HepG2 (cell line): ENCODE results near the gene TRMT2A. TPM values are rescaled to one million over a fixed set of nuclear protein-coding genes. Genes with fewer than 3 reads are reported as not detected.
A peak's percentile ranks its signal among the peaks of the same experiment; 100 is the strongest.

ENCODE experiments used
- CTCF ChIP-seq: sonication (generic); formaldehyde crosslinking; IDR thresholded peaks from 2 replicates; pipeline ENCODE4 v1.5.0; 2020; ENCODE audit warnings: mild to moderate bottlenecking, missing genetic modification reagents, moderate library complexity
- EP300 ChIP-seq, 3 experiments: sonication (generic) in 1 of 3; formaldehyde crosslinking in 1 of 3; IDR thresholded peaks; 2 replicates each; pipeline versions ENCODE4 v1.5.1 to v1.6.1; 2011 to 2020; ENCODE audit warnings: low read depth in 2 of 3, low read length in 2 of 3, borderline replicate concordance in 1 of 3, improper control_type of control experiment in 1 of 3, mild to moderate bottlenecking in 1 of 3, missing genetic modification reagents in 1 of 3, moderate library complexity in 1 of 3
- EZH2 ChIP-seq: conservative IDR thresholded peaks from 2 replicates; pipeline ENCODE4 v1.6.1; 2012; ENCODE audit warnings: mild to moderate bottlenecking, low read depth, low read length, moderate library complexity
- HDAC1 ChIP-seq: sonication (generic); formaldehyde crosslinking; IDR thresholded peaks from 2 replicates; pipeline ENCODE4 v1.5.1; 2020; ENCODE audit warnings: mild to moderate bottlenecking, missing genetic modification reagents
- HNF4A ChIP-seq: sonication (generic); formaldehyde crosslinking; IDR thresholded peaks from 2 replicates; pipeline ENCODE4 v1.4.0; 2020; ENCODE audit warnings: missing genetic modification reagents
- ISL2 ChIP-seq: sonication (generic); formaldehyde crosslinking; IDR thresholded peaks from 2 replicates; pipeline ENCODE4 v1.5.0; 2020; ENCODE audit warnings: missing genetic modification reagents
- KLF6 ChIP-seq: IDR thresholded peaks from 2 replicates; pipeline ENCODE4 v1.8.0; 2016; ENCODE audit warnings: missing biosample characterization, missing genetic modification reagents
- NCOA2 ChIP-seq: sonication (generic); formaldehyde crosslinking; IDR thresholded peaks from 2 replicates; pipeline ENCODE4 v1.8.0; 2022; ENCODE audit warnings: inconsistent platforms
- NFIC ChIP-seq: IDR thresholded peaks from 2 replicates; pipeline ENCODE4 v1.6.1; 2012; ENCODE audit warnings: mild to moderate bottlenecking, low read length, inconsistent platforms
- NFRKB ChIP-seq: fragments of 450-650 bp; IDR thresholded peaks from 2 replicates; pipeline ENCODE4 v1.6.1; 2017
- NPAS2 ChIP-seq: sonication (generic); formaldehyde crosslinking; IDR thresholded peaks from 2 replicates; pipeline ENCODE4 v1.8.0; 2022; ENCODE audit warnings: mild to moderate bottlenecking, missing genetic modification reagents, borderline replicate concordance
- NR3C1 ChIP-seq: sonication (generic); formaldehyde crosslinking; IDR thresholded peaks from 2 replicates; pipeline ENCODE4 v1.4.0; 2020; ENCODE audit warnings: missing genetic modification reagents
- SAFB2 ChIP-seq: sonication (generic); formaldehyde crosslinking; IDR thresholded peaks from 2 replicates; pipeline ENCODE4 v1.5.1; 2020; ENCODE audit warnings: missing genetic modification reagents, low read depth, mild to moderate bottlenecking, borderline replicate concordance
- SALL2 ChIP-seq: sonication (generic); formaldehyde crosslinking; IDR thresholded peaks from 2 replicates; pipeline ENCODE4 v1.8.1; 2023; ENCODE audit warnings: mild to moderate bottlenecking, missing genetic modification reagents, inconsistent platforms
- TARDBP ChIP-seq: sonication (generic); formaldehyde crosslinking; IDR thresholded peaks from 2 replicates; pipeline ENCODE4 v1.8.0; 2022; ENCODE audit warnings: mild to moderate bottlenecking, missing genetic modification reagents
- TERF1 ChIP-seq: sonication (generic); formaldehyde crosslinking; IDR thresholded peaks from 2 replicates; pipeline ENCODE4 v1.8.0; 2022; ENCODE audit warnings: mild to moderate bottlenecking, missing genetic modification reagents, moderate library complexity
- YEATS4 ChIP-seq: sonication (generic); formaldehyde crosslinking; IDR thresholded peaks from 2 replicates; pipeline ENCODE4 v1.4.0; 2020; ENCODE audit warnings: missing genetic modification reagents, borderline replicate concordance
- ZBTB3 ChIP-seq: sonication (generic); formaldehyde crosslinking; IDR thresholded peaks from 2 replicates; pipeline ENCODE4 v1.4.0; 2020; ENCODE audit warnings: low read depth, mild to moderate bottlenecking, moderate library complexity, missing genetic modification reagents, borderline replicate concordance
- ZBTB7A ChIP-seq: sonication (generic); formaldehyde crosslinking; IDR thresholded peaks from 2 replicates; pipeline ENCODE4 v1.8.0; 2022; ENCODE audit warnings: mild to moderate bottlenecking, missing genetic modification reagents
- ZFP62 ChIP-seq: sonication (generic); formaldehyde crosslinking; IDR thresholded peaks from 2 replicates; pipeline ENCODE4 v1.4.0; 2020; ENCODE audit warnings: missing genetic modification reagents
- ZNF281 ChIP-seq: sonication (generic); formaldehyde crosslinking; IDR thresholded peaks from 2 replicates; pipeline ENCODE4 v1.4.0; 2020; ENCODE audit warnings: missing genetic modification reagents, borderline replicate concordance
- ZNF512B ChIP-seq: sonication (generic); formaldehyde crosslinking; IDR thresholded peaks from 2 replicates; pipeline ENCODE4 v1.5.1; 2020; ENCODE audit warnings: missing genetic modification reagents, mild to moderate bottlenecking, borderline replicate concordance
- polyA plus RNA-seq, 8 experiments: library from polyadenylated mRNA; depleted of rRNA in 3 of 8; stranded (reverse) in 7 of 8; unstranded in 1 of 8; fragments of >200 nt; fragmentation: Illumina TruSeq in 4 of 8; extraction: Trizol in 4 of 8; gene quantifications; 2 replicates each; pipeline versions ENCODE4 v1.2.1 to v1.2.3, GENCODE V29; 2011 to 2016; ENCODE audit warnings: low read depth in 4 of 8, missing spikeins in 1 of 8, mixed read lengths in 1 of 8; ENCODE audit not compliant: insufficient read depth in 1 of 8
- total RNA-seq, 5 experiments: library from RNA; depleted of rRNA; stranded (reverse); fragments of >200 nt; fragmentation: Illumina TruSeq; extraction: Trizol; gene quantifications; 2 replicates each; pipeline ENCODE4 v1.2.3, GENCODE V29; 2016; ENCODE audit warnings: low read depth in 1 of 5

TRMT2A gene
- total and polyA plus RNA-seq, 2 of the 13 experiments (the other 11 are each of a cell fraction or from before 2014, with no cell fraction given): 24.0 to 30.3 TPM

- TF ChIP-seq ZNF512B (CRISPR knock-in tag) (no peak), CTCF (CRISPR knock-in tag) (0 out of 2 replicates have a peak, but pooled peaks have one; percentile 6), ZBTB3 (no peak), EP300 (IDR thresholded peaks at IDR 0.05; ENCODE audit: low read depth in 2 of 2, low read length in 2 of 2) (no peak), EP300 (CRISPR knock-in tag; IDR thresholded peaks at IDR 0.05; ENCODE audit: borderline replicate concordance) (no peak), ZFP62 (CRISPR knock-in tag) (no peak), KLF6 (CRISPR knock-in tag) (no peak), NR3C1 (CRISPR knock-in tag) (no peak), TERF1 (no peak), NCOA2 (CRISPR knock-in tag) (no peak), NFIC (no peak), ISL2 (CRISPR knock-in tag) (no peak), HNF4A (CRISPR knock-in tag) (peak; percentile 15; the same call in 1 of the 2 replicates), NFRKB (no peak), SALL2 (CRISPR knock-in tag) (no peak), NPAS2 (CRISPR knock-in tag) (no peak), TARDBP (CRISPR knock-in tag) (no peak), ZBTB7A (CRISPR knock-in tag) (no peak), SAFB2 (no peak), ZNF281 (CRISPR knock-in tag) (no peak), YEATS4 (CRISPR knock-in tag) (no peak), EZH2 (no peak), HDAC1 (CRISPR knock-in tag) (no peak)
Observed at GRCh38 chr22:20102203-20102780, 14.7 kb downstream of the TRMT2A start (continued).
